Measurements from ENCODE around the gene SAT2.

The SAT2 gene

GRCh38 chr17:7656958-7657609 is 29.5 kb upstream of the SAT2 start:
- no peak for TF ChIP-seq CTCF (IDR thresholded peaks at IDR 0.05; ENCODE audit: low read depth, low read length)
- no peak for DNase-seq (ENCODE audit: extremely low read depth, low read depth)

GRCh38 chr17:7655541-7655840 is 27.9 kb upstream of the SAT2 start:
- no peak for TF ChIP-seq CTCF (IDR thresholded peaks at IDR 0.05; ENCODE audit: low read depth, low read length)
- DNase-seq (ENCODE audit: extremely low read depth, low read depth): no peak

- no peak for DNase-seq (ENCODE audit: extremely low read depth, low read depth)
- no peak for TF ChIP-seq CTCF (IDR thresholded peaks at IDR 0.05; ENCODE audit: low read depth, low read length)
Measured at GRCh38 chr17:7654832-7655540, 27.4 kb upstream of the SAT2 start.

GRCh38 chr17:7652388-7653356 is 25.1 kb upstream of the SAT2 start:
- DNase-seq (ENCODE audit: extremely low read depth, low read depth): no peak
- no peak for TF ChIP-seq CTCF (IDR thresholded peaks at IDR 0.05; ENCODE audit: low read depth, low read length)

GRCh38 chr17:7651665-7652387 is 24.2 kb upstream of the SAT2 start:
- DNase-seq (ENCODE audit: extremely low read depth, low read depth): no peak
- no peak for TF ChIP-seq CTCF (IDR thresholded peaks at IDR 0.05; ENCODE audit: low read depth, low read length)

GRCh38 chr17:7651097-7651664 is 23.6 kb upstream of the SAT2 start:
- no peak for TF ChIP-seq CTCF (IDR thresholded peaks at IDR 0.05; ENCODE audit: low read depth, low read length)

More at GRCh38 chr17:7651097-7651664, 23.6 kb upstream of the SAT2 start:
- no peak for DNase-seq (ENCODE audit: extremely low read depth, low read depth)
